ENCODE data around the gene RPL36AL. TPM values are rescaled to one million over a fixed set of nuclear protein-coding genes. Genes with fewer than 3 reads are reported as not detected.

RPL36AL gene
- total RNA-seq, 4 donors from 2014 or later, result 22.8 to 248 (median 137) TPM

DNA sequence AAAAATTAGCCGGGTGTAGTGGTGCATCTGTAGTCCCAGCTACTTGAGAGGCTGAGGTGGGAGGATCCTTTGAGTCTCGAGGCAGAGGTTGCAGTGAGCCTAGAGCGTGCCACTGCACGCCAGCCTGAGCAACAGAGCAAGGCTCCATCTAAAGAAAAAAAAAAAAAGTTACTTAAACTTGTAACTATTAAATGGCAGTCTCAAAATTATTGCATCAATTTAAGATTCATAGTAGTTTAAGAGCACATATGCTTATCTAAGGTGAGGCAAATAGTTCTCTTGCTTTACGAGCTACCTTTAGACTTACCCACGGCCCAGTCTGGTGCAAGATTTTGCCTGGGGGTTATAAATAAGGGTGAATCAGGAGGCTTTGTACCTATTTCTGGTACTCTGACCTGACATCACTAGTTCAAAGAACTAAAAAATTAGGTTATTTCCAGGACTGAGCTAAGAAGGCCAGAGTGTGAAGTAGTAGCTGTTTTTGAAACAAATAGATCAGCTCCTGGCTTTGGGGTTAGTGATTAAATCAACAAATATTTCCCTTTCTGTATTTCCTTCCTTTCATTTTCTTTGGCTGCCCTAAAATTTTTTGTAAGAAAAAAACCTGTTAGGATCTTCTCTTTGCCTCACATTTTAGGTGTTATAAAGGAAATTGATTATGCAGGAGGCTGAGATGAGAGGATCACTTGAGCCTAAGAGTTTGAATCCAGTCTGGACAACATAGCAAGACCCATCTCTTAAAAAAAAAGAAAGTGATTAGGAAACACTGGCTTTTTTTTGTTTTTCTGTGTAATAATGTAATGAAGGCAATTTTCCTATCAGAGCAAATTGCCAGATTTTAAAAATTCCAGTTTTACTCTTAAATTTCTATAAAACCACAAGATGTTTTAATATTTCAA is 3.8 kb upstream of the RPL36AL start:
- Histone ChIP-seq H3K4me3 (peak overlapping the region in 1 of 4 donors; percentile 5), H3K27me3 (no peaks in the 10 kb centered on the region), H3K4me1 (peaks cover 5 to 42% (median 36%) of the 10 kb centered on the region in 4 donors), H3K9me3 (no peaks in the 10 kb centered on the region), H3K27ac (peak overlapping the region; percentile 44 to 95 (median 79)), H3K36me3 (peaks cover 0 to 10% (median 0%) of the 10 kb centered on the region in 4 donors)
- in situ Hi-C loops (cut with MboI; ENCODE audit: low pct_ligation_motif_present in 1 of 4, low pct_unique_long_range_greater_than_20kb in 1 of 4, low sequenced_read_pairs in 3 of 4) (no loop called here), intact Hi-C loops (cut with DNase I; ENCODE audit: low total_unique reads) (no loop called here)
- TF ChIP-seq, protein P1, sequence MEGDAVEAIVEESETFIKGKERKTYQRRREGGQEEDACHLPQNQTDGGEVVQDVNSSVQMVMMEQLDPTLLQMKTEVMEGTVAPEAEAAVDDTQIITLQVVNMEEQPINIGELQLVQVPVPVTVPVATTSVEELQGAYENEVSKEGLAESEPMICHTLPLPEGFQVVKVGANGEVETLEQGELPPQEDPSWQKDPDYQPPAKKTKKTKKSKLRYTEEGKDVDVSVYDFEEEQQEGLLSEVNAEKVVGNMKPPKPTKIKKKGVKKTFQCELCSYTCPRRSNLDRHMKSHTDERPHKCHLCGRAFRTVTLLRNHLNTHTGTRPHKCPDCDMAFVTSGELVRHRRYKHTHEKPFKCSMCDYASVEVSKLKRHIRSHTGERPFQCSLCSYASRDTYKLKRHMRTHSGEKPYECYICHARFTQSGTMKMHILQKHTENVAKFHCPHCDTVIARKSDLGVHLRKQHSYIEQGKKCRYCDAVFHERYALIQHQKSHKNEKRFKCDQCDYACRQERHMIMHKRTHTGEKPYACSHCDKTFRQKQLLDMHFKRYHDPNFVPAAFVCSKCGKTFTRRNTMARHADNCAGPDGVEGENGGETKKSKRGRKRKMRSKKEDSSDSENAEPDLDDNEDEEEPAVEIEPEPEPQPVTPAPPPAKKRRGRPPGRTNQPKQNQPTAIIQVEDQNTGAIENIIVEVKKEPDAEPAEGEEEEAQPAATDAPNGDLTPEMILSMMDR (IDR thresholded peaks at IDR 0.05), result no peak
- TF ChIP-seq POLR2A (IDR thresholded peaks at IDR 0.05) (no peak), EP300 (IDR thresholded peaks at IDR 0.05; ENCODE audit: low read depth) (no peak), POLR2AphosphoS5 (IDR thresholded peaks at IDR 0.05) (peak in 1 of 3 donors; percentile 15)
- DNase-seq, result peak; percentile 19
- WGBS, 2 donors (ENCODE audit: low coverage in 1 of 2), result 55 to 100% methylated on average over 2 to 6 of the region's 6 CpGs

DNA sequence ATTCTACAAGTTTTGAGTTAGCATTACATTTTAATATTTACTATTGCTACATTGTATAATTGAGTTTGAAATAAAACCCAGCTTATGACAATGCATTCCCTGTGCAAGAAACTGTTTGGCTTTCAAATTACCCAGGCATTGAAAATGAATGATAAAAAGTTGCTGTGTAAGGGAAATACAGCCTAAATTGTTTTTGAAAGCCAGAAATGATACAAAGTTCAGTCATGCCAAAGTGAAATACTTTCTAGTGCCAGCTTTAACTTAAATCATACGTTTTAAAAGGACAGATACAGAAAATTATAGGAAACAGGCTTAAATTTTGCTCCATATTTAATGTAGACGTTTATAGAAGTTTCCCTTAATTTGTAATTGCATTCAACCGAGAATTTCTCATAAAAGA is 3.0 kb upstream of the RPL36AL start:
- 32 to 39% methylated on average over 3 of the region's 3 CpGs for WGBS, 2 donors (ENCODE audit: low coverage in 1 of 2)
- no peaks in the 10 kb centered on the region for H3K9me3 ChIP-seq
- in situ Hi-C loops (cut with MboI; ENCODE audit: low pct_ligation_motif_present in 1 of 4, low pct_unique_long_range_greater_than_20kb in 1 of 4, low sequenced_read_pairs in 3 of 4), result no loop called here
- peak overlapping the region; percentile 44 to 95 (median 79) for H3K27ac ChIP-seq
- intact Hi-C loops (cut with DNase I; ENCODE audit: low total_unique reads), result no loop called here
- no peak for DNase-seq
- H3K36me3 ChIP-seq, result peaks cover 0 to 18% (median 2%) of the 10 kb centered on the region in 4 donors
- no peaks in the 10 kb centered on the region for H3K27me3 ChIP-seq
- no peak for TF ChIP-seq EP300 (IDR thresholded peaks at IDR 0.05; ENCODE audit: low read depth)
- TF ChIP-seq POLR2AphosphoS5 (IDR thresholded peaks at IDR 0.05), result no peak
- no peak for TF ChIP-seq POLR2A (IDR thresholded peaks at IDR 0.05)
- TF ChIP-seq, protein P1 (IDR thresholded peaks at IDR 0.05), result no peak
- no peak overlapping the region for H3K4me3 ChIP-seq
- peaks cover 5 to 49% (median 39%) of the 10 kb centered on the region in 4 donors for H3K4me1 ChIP-seq

DNA sequence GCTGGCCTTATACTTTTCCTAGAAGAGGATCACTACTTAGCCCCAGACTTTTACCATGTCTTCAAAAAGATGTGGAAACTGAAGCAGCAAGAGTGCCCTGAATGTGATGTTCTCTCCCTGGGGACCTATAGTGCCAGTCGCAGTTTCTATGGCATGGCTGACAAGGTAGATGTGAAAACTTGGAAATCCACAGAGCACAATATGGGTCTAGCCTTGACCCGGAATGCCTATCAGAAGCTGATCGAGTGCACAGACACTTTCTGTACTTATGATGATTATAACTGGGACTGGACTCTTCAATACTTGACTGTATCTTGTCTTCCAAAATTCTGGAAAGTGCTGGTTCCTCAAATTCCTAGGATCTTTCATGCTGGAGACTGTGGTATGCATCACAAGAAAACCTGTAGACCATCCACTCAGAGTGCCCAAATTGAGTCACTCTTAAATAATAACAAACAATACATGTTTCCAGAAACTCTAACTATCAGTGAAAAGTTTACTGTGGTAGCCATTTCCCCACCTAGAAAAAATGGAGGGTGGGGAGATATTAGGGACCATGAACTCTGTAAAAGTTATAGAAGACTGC is 1.7 kb upstream of the RPL36AL start:
- no peaks in the 10 kb centered on the region for H3K9me3 ChIP-seq
- in situ Hi-C loops (cut with MboI; ENCODE audit: low pct_ligation_motif_present in 1 of 4, low pct_unique_long_range_greater_than_20kb in 1 of 4, low sequenced_read_pairs in 3 of 4) (no loop called here), intact Hi-C loops (cut with DNase I; ENCODE audit: low total_unique reads) (no loop called here)
- H3K36me3 ChIP-seq, result peaks cover 0 to 20% (median 3%) of the 10 kb centered on the region in 4 donors
- TF ChIP-seq, protein P1 (IDR thresholded peaks at IDR 0.05), result no peak
- no peak for TF ChIP-seq POLR2A (IDR thresholded peaks at IDR 0.05)
- TF ChIP-seq POLR2AphosphoS5 (IDR thresholded peaks at IDR 0.05), result no peak
- TF ChIP-seq EP300 (IDR thresholded peaks at IDR 0.05; ENCODE audit: low read depth), result no peak
- H3K4me3 ChIP-seq, result peak overlapping the region in 3 of 4 donors; percentile 79 to 99 (median 92)
- WGBS, 2 donors (ENCODE audit: low coverage in 1 of 2), result 38% methylated on average over 3 of the region's 3 CpGs; no CpG with 5 or more reads in 1 of the 2 donors
- peak overlapping the region; percentile 95 to 99 (median 96) for H3K27ac ChIP-seq
- no peak for DNase-seq
- H3K27me3 ChIP-seq, result no peaks in the 10 kb centered on the region
- peaks cover 5 to 58% (median 39%) of the 10 kb centered on the region in 4 donors for H3K4me1 ChIP-seq

Measured in transverse colon (tissue), 4 donors.